Articular chondrocyte of knee joint (primary cell): ENCODE data around the gene SRPK1. TPM values are rescaled to one million over a fixed set of nuclear protein-coding genes. Genes with fewer than 3 reads are reported as not detected.

ENCODE experiments used
- total RNA-seq: library from RNA; depleted of rRNA; stranded (reverse); fragments of >200 nt; gene quantifications from 2 replicates; pipeline ENCODE4 v1.2.3, GENCODE V29; 2012

The SRPK1 gene
- 45.7 and 52.9 TPM in 2 replicates for total RNA-seq

DNA sequence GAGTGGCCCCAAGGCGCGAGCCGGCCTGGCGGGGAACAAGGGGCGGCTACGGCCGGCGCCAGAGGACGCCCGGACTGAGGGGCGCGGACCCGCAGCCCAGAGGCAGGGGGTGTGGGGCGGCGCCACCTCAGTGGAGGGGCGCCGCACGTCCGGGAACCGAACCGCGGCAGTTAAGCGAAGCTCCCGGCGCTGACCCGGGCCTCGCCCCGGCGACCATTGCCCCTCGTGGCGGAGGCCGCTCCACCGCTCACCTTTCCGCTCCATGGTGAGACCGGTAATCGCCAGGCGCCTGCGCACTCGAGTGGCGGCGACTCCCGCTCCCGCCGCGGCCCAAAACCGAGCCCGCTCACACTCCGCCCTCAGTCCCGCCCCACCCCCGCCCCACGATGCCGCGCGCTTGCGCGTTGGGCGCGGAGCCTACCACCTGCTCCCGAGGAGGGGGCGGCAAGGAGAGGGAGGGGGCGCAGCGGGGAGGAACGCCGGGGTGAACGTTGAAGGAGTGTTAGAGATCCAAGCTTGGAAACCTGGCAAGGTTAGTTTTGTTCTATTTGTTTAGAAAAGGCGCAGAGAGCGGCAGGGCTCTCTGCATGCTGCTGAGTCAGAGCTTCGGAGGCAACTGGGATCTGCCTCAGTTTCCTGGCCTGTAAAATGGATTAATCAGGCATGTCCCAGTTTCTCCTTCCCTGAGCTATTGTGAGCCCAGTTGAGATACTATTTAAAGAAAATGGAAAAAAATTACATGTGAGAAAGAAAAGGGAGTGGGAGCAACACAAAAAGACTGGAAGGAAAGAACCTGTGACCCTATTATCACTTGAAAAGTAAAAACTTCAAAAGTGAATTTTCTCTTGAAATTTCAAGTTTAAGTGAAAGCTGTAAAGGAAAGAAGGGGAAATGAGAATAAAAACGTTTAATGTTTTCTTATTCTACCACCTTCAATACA lies at the start of gene SRPK1:
Gene SRPK1 (minus strand): TSS at position 306 of the 940 bp plus-strand sequence. CDS start 42 bp downstream, at position 264.

DNA sequence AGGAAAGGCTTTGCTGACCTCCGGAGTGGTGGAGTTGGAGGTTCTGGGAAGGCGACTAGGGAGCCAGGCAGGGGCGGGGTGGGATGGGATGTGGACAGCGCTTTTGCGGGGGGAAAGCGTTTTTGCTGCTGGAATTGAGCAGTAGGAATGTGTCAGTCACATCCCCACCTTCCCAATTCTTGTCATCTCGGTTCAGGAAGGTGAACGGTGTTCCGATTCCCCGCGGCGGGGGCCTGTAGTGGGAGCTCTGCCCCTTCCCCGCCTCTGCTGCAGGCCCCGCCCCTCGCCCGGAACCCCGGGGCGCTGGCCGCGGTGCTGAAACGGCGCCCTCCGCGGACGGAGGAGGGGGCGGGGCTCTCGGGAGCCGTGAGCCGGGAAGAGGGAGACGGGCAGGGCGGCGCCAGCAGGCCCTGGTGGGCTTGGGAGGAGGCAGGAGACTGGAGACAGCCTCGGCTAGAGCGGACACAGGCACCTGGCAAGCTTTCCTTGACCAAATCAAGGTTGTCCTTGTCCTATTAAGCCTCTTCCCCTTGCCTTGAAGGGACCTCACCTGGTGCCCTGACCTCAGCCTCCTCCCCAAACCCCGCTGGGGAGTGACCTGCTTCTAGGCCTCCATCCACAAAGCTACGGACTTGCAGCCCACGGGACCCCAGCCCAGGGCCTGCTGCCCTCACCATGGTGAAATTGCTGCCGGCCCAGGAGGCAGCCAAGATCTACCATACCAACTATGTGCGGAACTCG lies 115.7 kb downstream of the SRPK1 start, which contains the start of gene LHFPL5:
Gene LHFPL5 (plus strand): TSS at position 357 of the 741 bp plus-strand sequence. CDS start 319 bp downstream, at position 676.

Other genes with a start within 250 kb of the SRPK1 start
- gene FKBP5, start 232.2 kb downstream of the SRPK1 start, total RNA-seq = 9.6 and 22.3 TPM in 2 replicates
- 0.39 and 0.54 TPM in 2 replicates for gene ARMC12, start 184.1 kb downstream of the SRPK1 start, total RNA-seq
- not detected in 2 replicates for gene CLPSL2, start 144.5 kb downstream of the SRPK1 start, total RNA-seq
- gene CLPSL1, start 140.1 kb downstream of the SRPK1 start, total RNA-seq = not detected in 2 replicates
- not detected in 2 replicates for gene CLPS, start 123.8 kb downstream of the SRPK1 start, total RNA-seq
- gene LHFPL5, start 115.7 kb downstream of the SRPK1 start, total RNA-seq = not detected in 2 replicates
- gene SLC26A8, start 103.5 kb upstream of the SRPK1 start, total RNA-seq = 0.32 TPM in 1 of 2 replicates, not detected in the other
- gene MAPK14, start 106.7 kb upstream of the SRPK1 start, total RNA-seq = 85.5 and 95.6 TPM in 2 replicates
- 2.7 and 8.3 TPM in 2 replicates for gene MAPK13, start 209.4 kb upstream of the SRPK1 start, total RNA-seq